GM18517 (cell line): ENCODE measurements around the gene CISH.

Experiments
- ATAC-seq: cut with Tn5 transposase; IDR thresholded peaks from one replicate; pipeline ENCODE4 v1.9.1; 2021; ENCODE audit warnings: mild to moderate bottlenecking, moderate library complexity; ENCODE audit not compliant: unreplicated experiment

Gene CISH

GRCh38 chr3:50573566-50574443 is 37.8 kb downstream of the CISH start:
- no peak for ATAC-seq

- no peak for ATAC-seq
These were observed 38.7 kb downstream of the CISH start for GRCh38 chr3:50572801-50573371.

GRCh38 chr3:50572158-50572557 is 39.4 kb downstream of the CISH start:
- ATAC-seq: no peak

GRCh38 chr3:50571486-50571885 is 40.1 kb downstream of the CISH start:
- ATAC-seq: no peak

GRCh38 chr3:50570508-50571279 is 40.9 kb downstream of the CISH start:
- no peak for ATAC-seq

GRCh38 chr3:50568947-50569749 is 42.4 kb downstream of the CISH start, which contains the start of gene HEMK1:
HEMK1 (plus strand) TSS chr3:50569522; CDS start chr3:50571105, 1,583 bp downstream.
- peak; percentile 59 for ATAC-seq

- ATAC-seq: peak; percentile 82
These were observed 44.0 kb downstream of the CISH start, which contains the start of gene C3orf18 for GRCh38 chr3:50567386-50568167. C3orf18 (minus strand) TSS chr3:50567747; CDS start chr3:50565699, 2,048 bp downstream.

- no peak for ATAC-seq
These were observed 44.6 kb downstream of the CISH start for GRCh38 chr3:50567011-50567385.

- no peak for ATAC-seq
These were observed 47.3 kb downstream of the CISH start for GRCh38 chr3:50564321-50564720.

GRCh38 chr3:50563867-50564266 is 47.7 kb downstream of the CISH start:
- no peak for ATAC-seq

- no peak for ATAC-seq
These were observed 48.7 kb downstream of the CISH start for GRCh38 chr3:50562861-50563260.

- ATAC-seq: no peak
These were observed 51.9 kb downstream of the CISH start for GRCh38 chr3:50559702-50560101.

GRCh38 chr3:50557915-50558314 is 53.7 kb downstream of the CISH start:
- no peak for ATAC-seq

- no peak for ATAC-seq
These were observed 54.5 kb downstream of the CISH start for GRCh38 chr3:50557106-50557505.
